Measurements from ENCODE around the gene MRPL57.
"Not testable (repeated sequence)": the region's sequence is repeated elsewhere in the genome, so short reads cannot be mapped to it uniquely, and the experiment has no call there.

The MRPL57 gene

GRCh38 chr13:21176215-21176981 is at the start of gene MRPL57, which contains the start of gene SKA3:
Gene MRPL57 (plus strand): TSS chr13:21176658. CDS start chr13:21176917, 259 bp downstream.
Gene SKA3 (minus strand): TSS chr13:21176552. CDS start chr13:21176477, 75 bp downstream.
- Mint-ChIP-seq H3K36me3 (ENCODE audit: low read depth) (peaks cover 5% of the 10 kb centered on the region), H3K9me3 (no peaks in the 10 kb centered on the region), H3K4me1 (ENCODE audit: low read depth) (peaks cover 19% of the 10 kb centered on the region), H3K4me3 (peak within 1 kb of the TSS; percentile 97), H3K27me3 (ENCODE audit: low read depth) (no peaks in the 10 kb centered on the region), H3K27ac (peak within 1 kb of the TSS; percentile 93)

GRCh38 chr13:21130116-21130515 is 46.3 kb upstream of the MRPL57 start:
- H3K27ac Mint-ChIP-seq = no peak overlapping the region
- peaks cover 25% of the 10 kb centered on the region for H3K27me3 Mint-ChIP-seq (ENCODE audit: low read depth)
- H3K4me1 Mint-ChIP-seq (ENCODE audit: low read depth) = no peaks in the 10 kb centered on the region
- H3K9me3 Mint-ChIP-seq = no peaks in the 10 kb centered on the region
- no peaks in the 10 kb centered on the region for H3K36me3 Mint-ChIP-seq (ENCODE audit: low read depth)
- H3K4me3 Mint-ChIP-seq = no peak overlapping the region

DNA sequence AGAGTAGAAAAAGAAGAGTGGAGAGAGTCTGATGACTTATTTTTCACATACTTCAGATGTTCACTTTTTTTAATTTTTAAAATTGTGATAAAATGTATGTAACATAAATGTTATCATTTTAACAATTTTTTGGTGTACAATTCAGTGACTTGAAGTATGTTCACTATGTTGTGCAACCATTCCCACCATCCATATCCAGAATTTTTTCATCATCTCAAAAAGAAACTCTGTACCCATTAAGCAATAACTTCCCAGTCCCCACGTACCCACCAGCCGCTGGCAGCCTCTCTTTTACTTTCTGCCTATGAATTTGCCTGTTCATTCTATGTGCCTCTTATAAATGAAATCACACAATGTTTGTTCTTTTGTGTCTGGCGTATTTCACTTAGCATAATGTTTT is 43.4 kb upstream of the MRPL57 start:
- H3K4me1 Mint-ChIP-seq (ENCODE audit: low read depth) = no peaks in the 10 kb centered on the region
- H3K36me3 Mint-ChIP-seq (ENCODE audit: low read depth) = no peaks in the 10 kb centered on the region
- no peaks in the 10 kb centered on the region for H3K9me3 Mint-ChIP-seq
- peaks cover 30% of the 10 kb centered on the region for H3K27me3 Mint-ChIP-seq (ENCODE audit: low read depth)
- no peak overlapping the region for H3K27ac Mint-ChIP-seq
- no peak overlapping the region for H3K4me3 Mint-ChIP-seq

- no peak overlapping the region for H3K27ac Mint-ChIP-seq
- peaks cover under 1% of the 10 kb centered on the region for H3K4me1 Mint-ChIP-seq (ENCODE audit: low read depth)
- H3K27me3 Mint-ChIP-seq (ENCODE audit: low read depth) = peaks cover 30% of the 10 kb centered on the region
- H3K9me3 Mint-ChIP-seq = no peaks in the 10 kb centered on the region
- no peak overlapping the region for H3K4me3 Mint-ChIP-seq
- H3K36me3 Mint-ChIP-seq (ENCODE audit: low read depth) = no peaks in the 10 kb centered on the region
Measured at GRCh38 chr13:21134475-21134874, 42.0 kb upstream of the MRPL57 start.

DNA sequence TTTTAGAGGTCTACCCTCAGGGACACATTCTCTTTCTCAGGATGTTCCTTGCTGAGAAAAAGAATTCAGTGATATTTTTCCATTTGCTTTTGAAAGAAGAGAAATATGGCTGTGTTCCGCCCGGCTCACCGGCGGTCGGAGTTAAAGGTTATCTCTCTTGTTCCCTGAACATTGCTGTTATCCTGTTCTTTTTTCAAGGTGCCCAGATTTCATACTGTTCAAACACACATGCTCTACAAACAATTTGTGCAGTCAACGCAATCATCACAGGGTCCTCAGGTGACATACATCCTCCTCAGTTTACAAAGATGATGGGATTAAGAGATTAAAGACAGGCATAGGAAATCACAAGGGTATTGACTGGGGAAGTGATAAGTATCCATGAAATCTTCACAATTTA is 40.6 kb upstream of the MRPL57 start:
- H3K9me3 Mint-ChIP-seq; H3K4me3 Mint-ChIP-seq; H3K36me3 Mint-ChIP-seq (ENCODE audit: low read depth); H3K27ac Mint-ChIP-seq; H3K4me1 Mint-ChIP-seq (ENCODE audit: low read depth): not testable (repeated sequence)
- H3K27me3 Mint-ChIP-seq (ENCODE audit: low read depth) = peaks cover 25% of the 10 kb centered on the region

- H3K4me3 Mint-ChIP-seq = no peak overlapping the region
- peaks cover 17% of the 10 kb centered on the region for H3K36me3 Mint-ChIP-seq (ENCODE audit: low read depth)
- H3K4me1 Mint-ChIP-seq (ENCODE audit: low read depth) = peaks cover 14% of the 10 kb centered on the region
- H3K27me3 Mint-ChIP-seq (ENCODE audit: low read depth) = peaks cover 25% of the 10 kb centered on the region
- no peak overlapping the region for H3K27ac Mint-ChIP-seq
- H3K9me3 Mint-ChIP-seq = no peaks in the 10 kb centered on the region
Measured at GRCh38 chr13:21137696-21138095, 38.8 kb upstream of the MRPL57 start.

DNA sequence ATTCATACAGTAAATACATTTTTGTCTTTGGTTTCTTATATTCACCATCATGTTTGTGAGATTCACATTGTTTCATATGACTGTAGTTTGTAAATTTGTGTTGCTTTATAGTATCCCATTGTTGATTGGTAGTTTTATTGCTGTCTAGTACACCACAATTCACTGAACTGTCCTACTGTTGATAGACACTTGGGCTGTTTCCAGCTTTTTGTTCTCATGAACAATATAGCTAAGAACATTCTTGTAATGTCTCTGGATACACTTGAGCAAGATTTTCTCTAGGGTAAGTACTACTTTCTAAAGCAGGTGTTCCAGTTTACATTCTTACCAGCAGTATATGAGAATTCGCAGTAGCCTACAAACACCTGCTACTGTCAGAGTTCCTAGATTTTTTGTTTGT is 37.9 kb upstream of the MRPL57 start:
- Mint-ChIP-seq H3K27ac (peak overlapping the region; percentile 23), H3K4me1 (ENCODE audit: low read depth) (peaks cover 21% of the 10 kb centered on the region), H3K9me3 (no peaks in the 10 kb centered on the region), H3K4me3 (peak overlapping the region; percentile 45), H3K27me3 (ENCODE audit: low read depth) (peaks cover 16% of the 10 kb centered on the region), H3K36me3 (ENCODE audit: low read depth) (peaks cover 22% of the 10 kb centered on the region)

GRCh38 chr13:21139374-21139773 is 37.1 kb upstream of the MRPL57 start:
- peaks cover 24% of the 10 kb centered on the region for H3K4me1 Mint-ChIP-seq (ENCODE audit: low read depth)
- peak overlapping the region; percentile 97 for H3K4me3 Mint-ChIP-seq
- H3K27ac Mint-ChIP-seq = peak overlapping the region; percentile 96
- peaks cover 13% of the 10 kb centered on the region for H3K27me3 Mint-ChIP-seq (ENCODE audit: low read depth)
- no peaks in the 10 kb centered on the region for H3K9me3 Mint-ChIP-seq
- H3K36me3 Mint-ChIP-seq (ENCODE audit: low read depth) = peaks cover 25% of the 10 kb centered on the region

GRCh38 chr13:21142766-21143165 is 33.7 kb upstream of the MRPL57 start:
- Mint-ChIP-seq H3K36me3 (ENCODE audit: low read depth) (peaks cover 34% of the 10 kb centered on the region), H3K4me1 (ENCODE audit: low read depth) (peaks cover 30% of the 10 kb centered on the region), H3K27ac (peak overlapping the region; percentile 57), H3K4me3 (peak overlapping the region; percentile 65), H3K27me3 (ENCODE audit: low read depth) (no peaks in the 10 kb centered on the region), H3K9me3 (no peaks in the 10 kb centered on the region)

GRCh38 chr13:21147827-21148226 is 28.6 kb upstream of the MRPL57 start:
- H3K36me3 Mint-ChIP-seq (ENCODE audit: low read depth) = peaks cover 21% of the 10 kb centered on the region
- H3K9me3 Mint-ChIP-seq = no peaks in the 10 kb centered on the region
- no peak overlapping the region for H3K4me3 Mint-ChIP-seq
- no peak overlapping the region for H3K27ac Mint-ChIP-seq
- no peaks in the 10 kb centered on the region for H3K27me3 Mint-ChIP-seq (ENCODE audit: low read depth)
- H3K4me1 Mint-ChIP-seq (ENCODE audit: low read depth) = peaks cover 17% of the 10 kb centered on the region

GRCh38 chr13:21148557-21149258 is 27.8 kb upstream of the MRPL57 start:
- Mint-ChIP-seq H3K9me3 (no peaks in the 10 kb centered on the region), H3K27ac (no peak overlapping the region), H3K36me3 (ENCODE audit: low read depth) (peaks cover 16% of the 10 kb centered on the region)

DNA sequence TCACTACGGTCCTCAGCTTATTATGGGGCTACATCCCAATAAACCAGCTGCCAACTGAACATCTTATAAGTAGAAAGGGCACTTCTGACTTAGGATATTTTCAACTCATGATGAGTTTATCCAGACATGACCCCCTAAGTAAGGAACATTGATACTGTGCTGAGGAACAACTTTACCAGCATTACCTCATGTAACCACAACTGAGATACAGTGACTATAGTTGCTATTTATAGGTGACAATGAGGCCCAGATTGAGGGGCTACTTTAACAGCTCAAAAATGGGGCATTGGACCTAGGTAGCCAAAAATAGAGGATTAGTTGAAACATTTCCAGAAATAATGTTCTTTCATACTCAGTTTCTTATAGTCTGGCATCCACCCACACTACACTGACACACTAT is 26.9 kb upstream of the MRPL57 start:
- H3K4me1 Mint-ChIP-seq (ENCODE audit: low read depth) = peaks cover 6% of the 10 kb centered on the region
- H3K27me3 Mint-ChIP-seq (ENCODE audit: low read depth) = no peaks in the 10 kb centered on the region
- no peaks in the 10 kb centered on the region for H3K9me3 Mint-ChIP-seq
- no peak overlapping the region for H3K27ac Mint-ChIP-seq
- peaks cover 14% of the 10 kb centered on the region for H3K36me3 Mint-ChIP-seq (ENCODE audit: low read depth)
- H3K4me3 Mint-ChIP-seq = no peak overlapping the region

More at GRCh38 chr13:21148557-21149258, 27.8 kb upstream of the MRPL57 start:
- Mint-ChIP-seq H3K27me3 (ENCODE audit: low read depth) (no peaks in the 10 kb centered on the region), H3K4me1 (ENCODE audit: low read depth) (peaks cover 9% of the 10 kb centered on the region), H3K4me3 (no peak overlapping the region)

GRCh38 chr13:21150013-21150412 is 26.4 kb upstream of the MRPL57 start:
- Mint-ChIP-seq H3K27ac (peak overlapping the region; percentile 11), H3K36me3 (ENCODE audit: low read depth) (peaks cover 14% of the 10 kb centered on the region), H3K4me1 (ENCODE audit: low read depth) (peaks cover 5% of the 10 kb centered on the region), H3K4me3 (no peak overlapping the region), H3K9me3 (no peaks in the 10 kb centered on the region), H3K27me3 (ENCODE audit: low read depth) (no peaks in the 10 kb centered on the region)

GRCh38 chr13:21152251-21152899 is 24.1 kb upstream of the MRPL57 start:
- H3K27ac Mint-ChIP-seq = no peak overlapping the region
- no peak overlapping the region for H3K4me3 Mint-ChIP-seq
- peaks cover 4% of the 10 kb centered on the region for H3K4me1 Mint-ChIP-seq (ENCODE audit: low read depth)
- peaks cover 9% of the 10 kb centered on the region for H3K36me3 Mint-ChIP-seq (ENCODE audit: low read depth)
- H3K9me3 Mint-ChIP-seq = no peaks in the 10 kb centered on the region
- H3K27me3 Mint-ChIP-seq (ENCODE audit: low read depth) = no peaks in the 10 kb centered on the region

All from T-helper 1 cell treated with Interleukin-12 subunit alpha and Interleukin-12 subunit beta and Interleukin-4 antibody, amounts not matched to agents 30 μg/mL and 1 μg/mL, for 36 hours (primary cell).